HG02981 (cell line): ENCODE measurements around the gene EMILIN1.

Source experiments
- ATAC-seq: cut with Tn5 transposase; IDR thresholded peaks from one replicate; pipeline ENCODE4 v1.9.1; 2021; ENCODE audit warnings: mild to moderate bottlenecking, moderate library complexity; ENCODE audit not compliant: unreplicated experiment

EMILIN1 gene

DNA sequence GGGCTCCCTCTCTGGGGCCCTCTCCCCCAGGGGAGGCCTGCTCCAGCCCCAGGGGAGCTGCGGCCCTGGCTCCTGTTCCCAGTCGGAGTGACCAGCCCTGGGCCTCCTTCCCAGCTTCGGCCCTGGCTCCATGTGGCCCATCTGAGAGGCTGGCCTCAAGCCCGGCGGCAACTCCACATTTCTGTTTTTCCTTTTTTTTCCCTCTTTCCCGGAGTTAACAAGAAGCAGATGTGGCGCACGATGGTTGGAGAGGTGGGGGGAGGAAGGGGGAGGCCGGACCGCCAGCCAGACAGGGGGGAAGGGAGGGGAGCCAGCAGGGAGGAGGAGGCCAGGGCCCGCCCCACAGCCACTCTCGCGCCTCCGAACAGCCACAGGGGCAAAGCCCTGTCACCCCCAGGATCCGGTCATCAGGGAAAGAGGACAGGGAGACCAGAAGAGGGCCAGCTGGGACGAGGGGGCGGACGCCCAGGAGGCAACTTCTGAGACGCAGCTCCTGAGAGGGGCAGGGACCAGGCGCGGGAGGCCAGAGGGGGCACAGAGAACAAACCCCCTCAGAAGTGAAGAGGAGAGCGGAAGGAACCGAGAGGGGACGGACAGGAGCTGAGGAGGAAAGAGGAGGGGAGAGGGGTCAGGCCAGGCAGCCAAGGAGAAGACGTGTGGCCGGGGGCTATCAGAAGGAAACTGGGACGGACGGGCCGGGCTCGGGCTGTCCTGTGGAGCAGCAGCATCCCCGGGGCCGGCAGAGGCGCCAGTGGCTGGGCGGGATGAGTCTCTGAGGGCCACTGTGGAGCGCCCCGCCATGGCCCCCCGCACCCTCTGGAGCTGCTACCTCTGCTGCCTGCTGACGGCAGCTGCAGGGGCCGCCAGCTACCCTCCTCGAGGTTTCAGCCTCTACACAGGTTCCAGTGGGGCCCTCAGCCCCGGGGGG lies at the start of gene EMILIN1:
EMILIN1 (plus strand) TSS at position 349 of the 928 bp plus-strand sequence; CDS start at position 800, 451 bp downstream.
- ATAC-seq = no peak

DNA sequence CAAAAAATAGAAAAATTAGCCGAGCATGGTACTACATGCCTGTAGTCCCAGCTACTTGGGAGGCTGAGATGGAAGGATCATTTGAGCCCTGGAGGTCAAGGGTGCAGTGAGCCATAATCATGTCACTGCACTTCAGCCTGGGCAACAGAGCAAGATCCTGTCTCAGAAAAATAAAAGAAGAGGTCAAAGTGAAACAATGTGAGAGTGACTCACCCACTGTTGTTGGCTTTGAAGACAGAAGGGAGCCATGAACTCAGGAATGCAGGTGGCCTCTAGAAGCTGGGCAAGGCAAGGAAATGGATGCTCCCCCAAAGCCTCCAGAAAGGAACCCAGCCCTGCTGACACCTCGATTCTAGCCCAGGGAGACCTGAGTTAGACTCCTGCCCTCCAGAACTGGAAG lies 49.4 kb upstream of the EMILIN1 start:
- no peak for ATAC-seq

DNA sequence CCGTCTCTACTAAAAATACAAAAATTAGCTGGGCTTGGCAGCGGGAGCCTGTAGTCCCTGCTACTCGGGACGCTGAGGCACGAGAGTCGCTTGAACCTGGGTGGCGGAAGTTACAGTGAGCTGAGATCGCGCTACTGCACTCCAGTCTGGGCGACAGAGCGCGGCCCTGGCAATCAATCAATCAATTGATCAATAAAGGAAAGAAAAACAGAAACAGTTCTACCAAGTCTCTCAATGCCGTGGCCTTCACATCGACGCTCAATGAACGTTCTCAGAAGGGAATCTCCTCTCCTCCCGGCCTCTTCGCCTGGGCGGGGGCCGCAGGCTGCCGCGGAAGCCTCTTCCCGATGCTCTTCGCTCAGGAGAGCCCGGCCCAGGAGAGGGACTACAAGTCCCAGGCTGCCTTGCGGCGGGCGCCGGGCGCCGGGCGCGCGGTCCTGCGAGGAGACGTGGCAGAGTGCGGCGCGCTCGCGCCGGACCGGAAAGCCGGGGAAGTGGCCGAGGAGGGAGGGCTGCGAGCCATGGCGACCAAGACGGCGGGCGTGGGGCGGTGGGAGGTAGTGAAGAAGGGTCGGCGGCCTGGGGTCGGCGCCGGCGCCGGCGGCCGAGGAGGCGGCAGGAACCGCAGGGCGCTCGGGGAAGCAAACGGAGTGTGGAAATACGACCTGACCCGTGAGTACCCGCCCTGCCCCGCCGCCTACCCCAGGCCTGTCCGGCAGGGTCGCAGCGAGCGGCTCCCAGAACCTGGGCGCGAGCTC lies 45.7 kb upstream of the EMILIN1 start, which contains the start of gene TMEM214:
TMEM214 (plus strand) TSS at position 471 of the 758 bp plus-strand sequence; CDS start at position 522, 51 bp downstream.
- peak; percentile 88 for ATAC-seq

DNA sequence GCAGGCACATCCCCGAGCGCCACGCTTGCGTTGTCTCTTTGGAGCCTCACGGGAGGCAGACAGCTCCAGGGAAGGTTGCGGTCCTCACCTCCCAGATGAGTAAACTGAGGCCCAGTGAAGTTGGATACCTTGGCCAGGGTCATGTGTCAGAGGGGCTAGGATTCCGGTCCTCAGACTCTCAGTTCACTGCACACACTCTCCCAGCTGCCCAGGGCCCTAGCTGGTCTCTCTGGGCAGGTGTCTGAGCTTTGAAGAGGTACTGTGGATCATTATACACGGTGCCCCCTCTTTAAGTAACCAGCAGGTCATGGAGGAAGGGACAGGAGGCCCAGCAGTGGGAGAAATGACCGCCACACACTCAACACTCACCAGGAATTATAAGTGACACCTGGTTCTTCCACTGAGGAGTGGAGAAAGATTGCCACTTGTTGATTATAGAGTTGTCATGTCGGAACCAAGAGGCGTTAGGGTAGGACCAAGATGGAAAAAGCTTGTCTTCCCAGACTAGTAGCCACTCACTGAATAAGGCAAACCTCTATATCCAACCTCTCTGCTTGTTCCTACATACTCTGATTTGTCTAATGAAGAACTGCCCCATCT lies 45.1 kb upstream of the EMILIN1 start:
- ATAC-seq = peak; percentile 6

DNA sequence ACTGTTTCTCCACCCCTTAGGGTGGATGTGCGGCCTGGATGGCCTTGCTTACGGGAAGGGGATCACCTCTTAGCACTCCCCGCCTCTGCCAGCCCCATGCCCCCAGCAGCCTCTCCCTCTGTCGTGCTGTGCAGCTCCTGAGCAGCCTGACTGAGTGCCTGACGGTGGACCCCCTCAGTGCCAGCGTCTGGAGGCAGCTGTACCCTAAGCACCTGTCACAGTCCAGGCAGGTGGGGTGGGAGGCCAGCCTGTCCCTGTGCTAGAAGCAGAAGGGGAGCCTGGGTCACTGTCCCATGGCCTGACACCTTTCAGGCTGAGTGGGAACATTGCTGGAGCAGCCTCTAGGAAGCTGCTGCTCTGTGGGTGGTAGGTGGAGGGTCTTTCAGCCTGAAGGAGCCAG lies 40.4 kb upstream of the EMILIN1 start:
- no peak for ATAC-seq

DNA sequence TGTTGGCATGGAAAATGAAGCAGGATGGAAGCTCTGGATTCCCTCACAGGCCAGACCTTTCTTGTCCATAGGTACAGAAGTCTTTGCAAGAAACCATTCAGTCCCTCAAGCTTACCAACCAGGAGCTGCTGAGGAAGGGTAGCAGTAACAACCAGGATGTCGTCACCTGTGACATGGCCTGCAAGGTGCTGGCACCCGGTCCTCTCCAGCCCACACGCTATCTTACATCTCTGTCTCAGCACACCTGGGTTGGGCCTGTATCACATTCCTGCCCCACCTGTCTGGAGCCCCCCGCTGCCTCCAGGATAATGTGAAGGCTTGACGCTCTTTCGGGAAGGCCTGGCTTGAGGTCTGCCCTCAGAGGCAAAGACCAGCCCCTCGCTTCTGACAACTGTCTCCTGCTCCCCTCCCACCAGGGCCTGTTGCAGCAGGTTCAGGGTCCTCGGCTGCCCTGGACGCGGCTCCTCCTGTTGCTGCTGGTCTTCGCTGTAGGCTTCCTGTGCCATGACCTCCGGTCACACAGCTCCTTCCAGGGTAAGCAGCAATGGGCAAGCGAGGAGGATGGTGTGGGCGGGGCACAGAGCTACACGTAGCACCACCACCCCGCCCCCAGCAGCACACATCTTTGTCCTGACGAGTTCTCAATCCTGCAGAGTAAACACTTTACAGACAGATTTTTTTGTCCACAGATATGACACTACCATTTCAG lies 39.6 kb upstream of the EMILIN1 start:
- no peak for ATAC-seq

DNA sequence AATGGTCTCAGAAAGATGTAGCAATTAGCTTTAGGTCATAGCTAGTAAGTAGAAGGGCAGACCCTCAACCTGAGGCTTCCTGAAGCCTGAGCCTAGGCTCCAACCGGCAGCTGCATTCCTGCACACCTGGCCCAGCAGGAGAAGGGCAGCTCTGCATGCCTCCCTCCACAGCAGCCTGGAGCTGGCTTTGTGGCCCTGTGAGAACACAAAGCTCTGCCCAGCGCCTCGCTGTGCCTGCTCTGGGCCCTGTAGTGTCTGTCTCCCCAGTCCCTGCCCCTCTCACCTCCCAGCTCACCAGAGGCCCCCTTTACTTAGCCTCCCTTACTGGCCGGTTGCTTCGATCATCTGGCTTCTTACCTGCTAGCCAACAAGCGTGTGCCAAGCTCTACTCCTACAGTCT lies 39.0 kb upstream of the EMILIN1 start:
- no peak for ATAC-seq

DNA sequence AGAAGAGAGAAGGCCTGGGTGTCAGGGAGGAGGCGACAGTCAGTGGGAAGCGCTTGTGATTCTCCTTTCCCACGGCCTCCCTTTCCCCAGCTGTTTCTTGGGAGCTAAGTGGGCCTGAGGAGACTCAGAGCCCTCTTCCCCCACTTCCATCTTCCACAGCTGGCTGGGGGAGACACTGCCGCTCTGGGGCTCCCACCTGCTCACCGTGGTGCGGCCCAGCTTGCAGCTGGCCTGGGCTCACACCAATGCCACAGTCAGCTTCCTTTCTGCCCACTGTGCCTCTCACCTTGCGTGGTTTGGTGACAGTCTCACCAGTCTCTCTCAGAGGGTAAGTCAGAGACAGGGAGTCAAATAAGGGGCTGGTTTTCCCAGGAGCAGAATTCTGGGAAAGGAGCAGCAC lies 38.5 kb upstream of the EMILIN1 start:
- ATAC-seq = no peak

DNA sequence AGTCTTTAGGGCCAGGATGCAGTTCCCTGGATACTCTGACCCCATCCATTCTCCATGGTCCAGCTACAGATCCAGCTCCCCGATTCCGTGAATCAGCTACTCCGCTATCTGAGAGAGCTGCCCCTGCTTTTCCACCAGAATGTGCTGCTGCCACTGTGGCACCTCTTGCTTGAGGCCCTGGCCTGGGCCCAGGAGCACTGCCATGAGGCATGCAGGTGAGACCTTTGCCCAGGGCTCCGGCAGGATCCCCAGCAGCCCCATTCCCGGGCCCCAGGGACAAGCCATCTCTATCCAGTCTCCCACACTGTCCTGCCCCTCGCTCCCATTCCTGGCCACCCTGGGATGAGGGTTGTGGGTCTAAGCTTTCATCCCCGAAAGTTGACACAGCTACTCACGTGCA lies 38.1 kb upstream of the EMILIN1 start:
- ATAC-seq = no peak

DNA sequence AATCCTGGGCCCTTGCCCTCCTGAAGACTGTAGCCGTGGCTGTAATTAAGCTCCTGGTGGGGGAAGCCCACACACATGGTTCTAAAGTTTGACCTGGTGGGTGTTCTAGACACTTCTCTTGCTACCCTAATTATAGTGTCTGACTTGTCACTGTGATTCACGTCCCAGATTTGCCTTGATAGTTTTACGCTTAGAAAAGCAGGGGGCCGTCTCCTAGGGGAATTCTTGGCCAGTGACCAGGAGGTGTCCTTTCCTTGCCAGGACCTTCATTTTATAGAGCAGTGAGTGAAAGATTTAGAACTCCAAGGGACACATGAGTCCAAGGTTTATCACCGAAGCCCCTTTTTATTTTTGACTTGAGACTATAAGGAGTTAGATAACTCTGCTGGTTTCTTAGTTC lies 36.7 kb upstream of the EMILIN1 start:
- no peak for ATAC-seq

DNA sequence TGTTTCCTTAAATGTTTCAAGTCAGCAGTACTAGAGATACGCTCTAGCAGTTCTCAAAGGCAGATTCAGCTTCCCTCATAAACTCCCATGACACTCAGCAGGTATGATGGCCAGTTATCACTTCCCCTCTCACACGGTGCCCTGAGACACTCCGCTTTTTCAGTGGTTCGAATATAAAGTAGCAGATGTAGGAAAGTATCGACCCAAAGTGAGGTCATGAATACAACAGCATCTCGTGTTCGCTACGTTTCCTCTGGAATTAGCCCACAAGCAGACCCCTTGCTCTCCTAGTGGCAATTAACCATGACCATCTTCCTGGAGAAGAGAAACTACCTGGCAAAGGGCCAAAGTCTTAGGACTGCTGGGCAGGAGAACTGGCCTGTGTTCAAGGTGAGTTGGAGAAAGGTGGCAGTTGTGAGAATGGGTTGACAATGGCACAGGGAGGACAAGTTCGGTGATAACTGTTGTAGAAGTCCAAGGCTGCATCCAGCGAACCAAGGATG lies 36.2 kb upstream of the EMILIN1 start:
- ATAC-seq = no peak

DNA sequence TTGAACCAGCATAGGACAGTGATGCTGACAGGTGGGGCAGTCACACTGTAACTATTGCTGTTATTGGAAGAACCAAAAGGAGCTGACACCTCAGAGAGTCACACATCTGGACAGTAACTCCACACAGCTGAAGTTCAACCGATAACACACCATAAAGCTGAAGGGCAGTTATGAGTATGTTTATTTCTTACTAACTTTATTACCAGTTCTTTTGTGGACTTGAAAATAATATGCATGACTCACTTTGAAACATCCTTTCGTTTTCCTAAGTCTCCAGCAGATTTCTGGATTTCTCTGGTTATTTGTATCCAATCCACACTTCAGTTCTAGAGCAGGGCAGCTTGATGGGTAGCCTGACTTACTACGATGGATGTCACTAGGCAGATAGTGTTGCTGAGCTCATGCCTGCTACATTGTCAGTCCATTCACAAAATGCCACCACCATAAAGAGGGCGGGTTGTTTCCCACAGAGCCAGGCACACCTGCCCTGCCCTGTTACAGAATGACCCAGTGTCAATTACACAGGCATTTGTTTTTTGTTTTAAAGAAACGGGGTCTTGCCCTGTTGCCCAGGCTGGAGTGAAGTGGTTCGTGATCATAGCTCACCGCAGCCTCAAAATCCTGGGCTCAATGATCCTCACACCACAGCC lies 35.3 kb upstream of the EMILIN1 start:
- ATAC-seq = no peak

DNA sequence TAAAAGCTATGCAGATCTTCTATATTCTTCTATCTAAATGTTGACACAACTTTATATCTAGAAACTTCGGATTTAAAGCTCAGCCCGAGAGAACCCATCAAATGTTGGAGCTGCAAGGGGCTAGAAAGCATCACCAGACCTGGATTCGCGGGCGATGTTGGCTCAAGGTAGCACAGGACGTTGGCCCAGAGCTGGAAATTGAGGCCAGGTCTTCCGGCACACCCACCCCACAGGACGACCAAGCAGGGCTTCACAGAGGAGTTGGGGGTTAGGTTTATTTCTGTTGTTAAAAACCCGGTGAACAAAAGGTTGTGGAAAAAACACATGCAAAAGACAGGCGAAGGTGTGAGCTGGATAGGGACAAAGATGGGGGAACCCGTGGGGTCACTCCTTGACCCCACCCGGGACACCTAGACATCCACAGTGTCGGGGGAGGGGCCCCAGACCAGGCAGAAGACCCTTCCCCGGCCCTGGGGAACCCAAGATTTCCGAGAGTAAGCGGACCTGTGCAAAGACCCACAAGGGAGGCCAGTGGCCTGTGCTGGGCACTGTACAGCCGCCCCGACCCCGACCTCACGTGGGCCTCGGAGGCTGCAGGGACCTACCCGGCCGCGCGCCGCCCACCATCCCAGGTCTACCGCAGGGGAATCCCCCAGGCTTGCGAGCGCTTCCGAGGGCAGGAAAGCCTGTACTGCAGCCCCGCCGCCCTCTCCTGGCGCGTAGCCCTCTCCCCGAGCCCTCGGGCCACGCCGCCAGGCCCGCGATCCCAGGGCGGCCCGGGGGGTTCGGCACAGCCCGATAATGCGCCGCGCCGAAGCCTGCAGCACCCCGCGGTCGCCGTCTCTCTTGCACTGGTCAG lies 28.8 kb upstream of the EMILIN1 start:
- peak; percentile 16 for ATAC-seq

DNA sequence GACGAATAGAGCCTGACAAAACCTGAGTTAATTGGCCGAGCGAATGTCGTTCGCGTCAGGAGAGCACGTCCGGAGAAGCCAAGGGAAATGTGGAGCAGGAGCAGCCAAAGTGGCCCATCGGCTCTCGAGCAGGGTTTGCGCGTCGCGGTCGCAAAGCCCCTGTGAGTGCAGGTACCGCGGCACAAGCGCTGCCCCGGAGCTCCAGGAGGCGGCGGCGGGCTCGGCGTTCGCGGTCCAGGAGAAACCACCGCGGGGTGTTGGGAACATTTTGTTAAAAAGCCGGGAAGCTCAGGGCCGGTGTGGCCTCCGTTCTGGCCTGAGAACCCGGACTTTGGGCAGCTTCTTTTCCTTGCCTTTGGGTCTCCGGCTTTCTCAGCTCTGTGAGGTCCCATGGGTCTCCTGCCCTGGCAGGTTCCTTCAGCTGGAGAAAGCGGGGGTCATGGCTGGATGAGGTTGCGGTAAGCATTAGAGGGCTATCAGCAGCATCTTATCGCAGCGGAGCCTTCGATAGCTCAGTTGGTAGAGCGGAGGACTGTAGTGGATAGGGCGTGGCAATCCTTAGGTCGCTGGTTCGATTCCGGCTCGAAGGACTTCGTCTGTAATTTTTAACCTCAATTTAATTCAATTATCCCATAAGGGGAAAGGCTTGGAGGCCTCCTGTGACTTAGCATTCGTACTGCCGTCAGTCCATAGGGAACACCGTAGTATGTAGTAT lies 28.0 kb upstream of the EMILIN1 start:
- ATAC-seq = peak; percentile 53

DNA sequence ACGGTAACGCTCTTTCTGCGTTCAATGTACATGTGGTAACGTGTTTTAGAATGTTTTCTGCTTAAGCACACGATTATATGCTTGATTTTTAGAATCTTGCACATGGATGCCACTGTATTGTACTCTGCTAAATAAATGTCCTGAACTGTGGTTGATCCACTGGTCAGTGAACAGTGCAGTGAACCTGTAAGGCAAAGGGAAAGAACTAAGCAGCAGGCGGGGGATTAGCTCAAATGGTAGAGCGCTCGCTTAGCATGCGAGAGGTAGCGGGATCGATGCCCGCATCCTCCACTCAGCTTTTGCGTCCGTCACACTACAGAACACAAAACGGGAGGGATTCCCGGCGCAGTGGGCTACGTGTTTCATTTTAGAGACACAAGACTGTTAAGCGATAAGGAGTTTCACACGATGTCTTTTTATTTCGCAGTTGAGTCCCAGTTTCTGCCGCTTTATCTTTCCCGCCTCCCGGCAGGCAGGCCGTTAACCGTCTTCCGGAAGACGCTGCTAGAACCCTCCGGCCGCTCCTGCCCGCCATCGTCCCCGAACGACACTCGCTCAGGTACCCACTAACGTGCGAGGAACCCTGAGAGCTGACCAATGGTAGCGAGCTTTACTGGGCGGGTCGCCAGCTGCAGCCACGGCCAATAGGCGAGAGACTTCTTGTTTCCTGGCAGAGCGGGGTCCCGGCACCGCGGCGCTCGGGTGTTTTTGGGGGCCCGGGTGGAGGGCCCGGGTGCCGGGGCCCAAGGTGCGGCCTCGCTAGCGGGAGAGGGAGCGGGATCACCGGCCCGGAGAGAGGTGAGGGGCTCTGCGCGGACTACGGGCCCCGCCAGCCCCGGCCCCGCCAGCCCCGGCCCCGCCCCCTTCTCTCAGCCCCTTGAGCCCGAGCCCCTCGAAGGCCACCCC lies 27.2 kb upstream of the EMILIN1 start, which contains the start of gene AGBL5:
AGBL5 (plus strand) TSS at position 673 of the 906 bp plus-strand sequence. CDS start 1,291 bp downstream, outside the sequence.
- ATAC-seq = peak; percentile 70

DNA sequence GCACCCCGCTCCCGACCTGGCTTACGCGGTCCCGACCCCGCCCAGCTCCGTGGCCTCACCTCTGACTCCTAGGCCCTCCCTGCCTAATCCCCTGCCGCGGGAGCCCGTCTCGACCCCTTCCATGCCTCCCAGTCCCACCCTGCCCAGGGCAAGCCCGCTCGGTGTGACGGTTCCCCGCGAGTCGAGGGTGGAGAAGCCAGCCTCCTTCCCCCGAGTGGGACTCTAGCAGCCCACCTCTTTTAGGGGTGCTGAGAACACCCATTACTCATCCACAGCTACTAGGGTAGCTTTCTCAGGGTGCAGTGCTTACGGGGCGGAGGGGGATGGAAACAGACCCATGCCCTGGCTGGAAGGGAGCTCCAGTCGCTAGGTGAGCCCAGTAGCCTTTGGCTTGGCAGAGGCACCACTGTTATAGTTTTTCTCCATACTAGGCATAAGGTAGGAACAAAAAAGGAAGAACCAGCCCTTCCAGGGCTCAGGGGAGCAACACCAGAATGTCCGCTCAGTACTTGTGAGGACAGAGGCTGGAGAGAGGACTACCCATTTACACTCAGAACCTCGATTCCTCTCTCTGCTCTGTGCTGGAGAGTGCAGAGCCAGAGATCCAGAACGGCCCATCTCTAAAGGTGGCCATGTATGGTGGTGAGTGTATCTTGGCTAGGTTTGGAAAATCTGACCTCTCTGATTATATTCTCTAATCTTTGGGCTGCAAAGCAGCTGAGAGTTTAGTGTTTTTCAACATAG lies 26.3 kb upstream of the EMILIN1 start:
- ATAC-seq = no peak

DNA sequence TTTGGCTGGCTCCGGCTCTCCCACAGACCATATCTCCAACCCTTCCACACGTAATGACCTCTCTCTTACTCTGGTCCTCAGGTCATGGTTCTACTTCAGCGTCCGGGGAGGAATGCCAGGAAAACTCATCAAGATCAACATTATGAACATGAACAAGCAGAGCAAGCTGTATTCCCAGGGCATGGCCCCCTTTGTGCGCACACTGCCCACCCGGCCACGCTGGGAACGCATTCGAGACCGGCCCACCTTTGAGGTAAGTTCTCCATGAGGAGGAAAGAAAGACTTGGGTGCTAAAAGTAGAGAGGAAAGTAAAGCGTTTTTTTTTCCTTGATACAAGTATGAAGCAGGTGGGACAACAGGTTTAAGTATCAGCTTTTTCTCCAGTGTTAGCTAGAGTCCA lies 25.1 kb upstream of the EMILIN1 start:
- ATAC-seq = no peak
